Cardiac muscle cell (in vitro differentiated cells and primary cell): ENCODE results near the gene NUTF2. TPM values are rescaled to one million over a fixed set of nuclear protein-coding genes. Genes with fewer than 3 reads are reported as not detected.
"Not testable (repeated sequence)": the region's sequence is repeated elsewhere in the genome, so short reads cannot be mapped to it uniquely, and the experiment has no call there.

ENCODE experiments used
- DNase-seq, 2 donors: peaks; one replicate each; pipeline versions ENCODE4 v3.0.0 to v3.0.0-alpha.2; 2010 to 2017; ENCODE audit warnings: low read depth in 1 of 2, low spot score in 1 of 2
- H3K27ac ChIP-seq: fragments of 200-600 bp; sonication (generic); 2 replicates; pipeline ENCODE4 v1.5.1; 2016
- H3K27me3 ChIP-seq: fragments of 200-600 bp; sonication (generic); 2 replicates; pipeline ENCODE4 v1.6.0; 2016; ENCODE audit warnings: control low read depth
- H3K36me3 ChIP-seq: fragments of 200-600 bp; sonication (generic); 2 replicates; pipeline ENCODE4 v1.5.1; 2016; ENCODE audit warnings: control low read depth
- H3K4me1 ChIP-seq: fragments of 200-600 bp; sonication (generic); 2 replicates; pipeline ENCODE4 v1.8.1; 2017; ENCODE audit warnings: low read depth, mild to moderate bottlenecking, mixed run types
- H3K4me3 ChIP-seq: fragments of 200-600 bp; sonication (generic); 2 replicates; pipeline ENCODE4 v1.5.1; 2016; ENCODE audit warnings: mild to moderate bottlenecking
- H3K9me3 ChIP-seq: fragments of 200-600 bp; sonication (generic); 2 replicates; pipeline ENCODE4 v1.5.1; 2017; ENCODE audit warnings: low read depth, mild to moderate bottlenecking, control low read depth
- polyA plus RNA-seq: library from polyadenylated mRNA; unstranded; fragments of >200 nt; fragmentation: Nextera tagmentation; extraction: Ambion mirVana; gene quantifications from 2 replicates; pipeline ENCODE4 v1.2.1, GENCODE V29; 2016
- total RNA-seq: library from RNA; depleted of rRNA; stranded (reverse); fragments of >200 nt; gene quantifications from 2 replicates; pipeline ENCODE4 v1.2.3, GENCODE V29; 2016
- TF ChIP-seq, protein P1 (sequence below): IDR thresholded peaks from 2 replicates; pipeline ENCODE4 v1.5.1; 2012; ENCODE audit warnings: low read depth, mild to moderate bottlenecking, low read length

Gene NUTF2
- total and polyA plus RNA-seq, 2 experiments from 2014 or later: 77.6 to 235 TPM

DNA sequence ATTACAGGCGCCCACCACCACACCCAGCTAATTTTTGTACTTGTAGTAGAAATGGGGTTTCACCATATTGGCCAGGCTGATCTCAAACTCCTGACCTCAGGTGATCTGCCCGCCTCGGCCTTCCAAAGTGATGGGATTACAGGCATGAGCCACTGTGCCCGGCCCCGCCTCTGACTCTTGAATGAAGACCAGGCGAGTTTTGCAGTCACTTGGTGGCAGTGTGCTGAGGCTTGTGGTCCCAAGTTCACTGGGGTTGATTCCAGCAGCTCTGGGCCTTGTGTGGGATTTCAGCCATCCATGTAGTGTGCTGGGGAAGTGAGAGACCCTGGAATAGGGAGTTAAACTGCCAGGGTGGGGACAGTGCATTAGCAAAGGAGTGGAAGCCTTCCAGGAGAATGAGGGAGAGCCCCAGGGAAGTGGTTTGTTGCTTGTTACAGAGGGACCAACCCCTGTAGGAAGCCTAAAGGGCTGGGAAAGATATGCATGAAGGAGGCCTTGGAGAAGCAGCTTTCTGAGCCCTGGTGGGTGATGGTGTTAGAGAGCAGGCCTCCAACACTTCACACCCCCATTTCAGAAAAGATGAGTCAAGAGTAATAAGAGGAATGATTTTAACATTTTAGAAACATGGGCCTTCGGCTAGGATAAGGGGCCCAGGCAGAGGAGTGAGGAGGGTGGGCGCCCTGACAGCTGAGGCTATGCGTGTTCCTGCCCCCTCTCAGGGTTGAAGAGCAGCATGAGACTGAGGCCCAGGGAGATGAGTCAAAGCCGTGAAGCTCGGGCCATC is 60.9 kb downstream of the NUTF2 start:
- Histone ChIP-seq H3K36me3 (peaks cover 8% of the 10 kb centered on the region), H3K9me3 (no peaks in the 10 kb centered on the region), H3K4me1 (no peaks in the 10 kb centered on the region), H3K27ac (no peak overlapping the region), H3K27me3 (no peaks in the 10 kb centered on the region), H3K4me3 (no peak overlapping the region)
- TF ChIP-seq, protein P1, sequence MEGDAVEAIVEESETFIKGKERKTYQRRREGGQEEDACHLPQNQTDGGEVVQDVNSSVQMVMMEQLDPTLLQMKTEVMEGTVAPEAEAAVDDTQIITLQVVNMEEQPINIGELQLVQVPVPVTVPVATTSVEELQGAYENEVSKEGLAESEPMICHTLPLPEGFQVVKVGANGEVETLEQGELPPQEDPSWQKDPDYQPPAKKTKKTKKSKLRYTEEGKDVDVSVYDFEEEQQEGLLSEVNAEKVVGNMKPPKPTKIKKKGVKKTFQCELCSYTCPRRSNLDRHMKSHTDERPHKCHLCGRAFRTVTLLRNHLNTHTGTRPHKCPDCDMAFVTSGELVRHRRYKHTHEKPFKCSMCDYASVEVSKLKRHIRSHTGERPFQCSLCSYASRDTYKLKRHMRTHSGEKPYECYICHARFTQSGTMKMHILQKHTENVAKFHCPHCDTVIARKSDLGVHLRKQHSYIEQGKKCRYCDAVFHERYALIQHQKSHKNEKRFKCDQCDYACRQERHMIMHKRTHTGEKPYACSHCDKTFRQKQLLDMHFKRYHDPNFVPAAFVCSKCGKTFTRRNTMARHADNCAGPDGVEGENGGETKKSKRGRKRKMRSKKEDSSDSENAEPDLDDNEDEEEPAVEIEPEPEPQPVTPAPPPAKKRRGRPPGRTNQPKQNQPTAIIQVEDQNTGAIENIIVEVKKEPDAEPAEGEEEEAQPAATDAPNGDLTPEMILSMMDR: no peak
- no peak for DNase-seq

DNA sequence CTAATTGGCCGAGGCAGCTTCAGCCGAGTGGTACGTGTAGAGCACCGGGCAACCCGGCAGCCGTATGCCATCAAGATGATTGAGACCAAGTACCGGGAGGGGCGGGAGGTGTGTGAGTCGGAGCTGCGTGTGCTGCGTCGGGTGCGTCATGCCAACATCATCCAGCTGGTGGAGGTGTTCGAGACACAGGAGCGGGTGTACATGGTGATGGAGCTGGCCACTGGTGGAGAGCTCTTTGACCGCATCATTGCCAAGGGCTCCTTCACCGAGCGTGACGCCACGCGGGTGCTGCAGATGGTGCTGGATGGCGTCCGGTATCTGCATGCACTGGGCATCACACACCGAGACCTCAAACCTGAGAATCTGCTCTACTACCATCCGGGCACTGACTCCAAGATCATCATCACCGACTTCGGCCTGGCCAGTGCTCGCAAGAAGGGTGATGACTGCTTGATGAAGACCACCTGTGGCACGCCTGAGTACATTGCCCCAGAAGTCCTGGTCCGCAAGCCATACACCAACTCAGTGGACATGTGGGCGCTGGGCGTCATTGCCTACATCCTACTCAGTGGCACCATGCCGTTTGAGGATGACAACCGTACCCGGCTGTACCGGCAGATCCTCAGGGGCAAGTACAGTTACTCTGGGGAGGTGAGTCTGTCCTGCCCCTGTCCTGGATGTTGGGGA is 62.5 kb downstream of the NUTF2 start:
- TF ChIP-seq, protein P1: no peak
- no peaks in the 10 kb centered on the region for H3K27me3 ChIP-seq
- no peak overlapping the region for H3K4me3 ChIP-seq
- no peak for DNase-seq
- peaks cover 8% of the 10 kb centered on the region for H3K36me3 ChIP-seq
- H3K9me3 ChIP-seq: no peaks in the 10 kb centered on the region
- no peak overlapping the region for H3K27ac ChIP-seq
- no peaks in the 10 kb centered on the region for H3K4me1 ChIP-seq

DNA sequence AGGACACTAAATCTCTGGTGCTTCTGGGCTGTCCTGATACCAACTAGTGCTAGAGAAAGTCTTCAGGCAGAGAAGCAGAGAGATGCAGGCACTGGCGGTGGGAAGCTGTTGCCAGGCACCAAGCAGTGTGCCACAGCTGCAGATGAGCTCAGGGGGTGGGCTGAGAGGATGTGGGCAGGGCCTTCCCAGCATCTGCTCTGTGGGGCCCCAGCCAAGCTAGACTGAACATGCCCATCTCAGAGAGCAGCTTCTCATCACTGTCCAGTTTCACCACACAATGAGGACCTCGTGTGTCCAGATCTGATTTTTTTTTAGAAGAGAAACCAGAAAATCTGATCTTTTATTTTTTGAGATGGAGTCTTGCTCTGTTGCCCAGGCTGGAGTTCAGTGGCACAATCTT is 63.4 kb downstream of the NUTF2 start:
- H3K9me3 ChIP-seq: no peaks in the 10 kb centered on the region
- peaks cover 8% of the 10 kb centered on the region for H3K36me3 ChIP-seq
- no peak overlapping the region for H3K27ac ChIP-seq
- H3K4me3 ChIP-seq: no peak overlapping the region
- peak in 1 of 2 donors; percentile 48 for DNase-seq
- H3K4me1 ChIP-seq: no peaks in the 10 kb centered on the region
- H3K27me3 ChIP-seq: no peaks in the 10 kb centered on the region
- TF ChIP-seq, protein P1: no peak

DNA sequence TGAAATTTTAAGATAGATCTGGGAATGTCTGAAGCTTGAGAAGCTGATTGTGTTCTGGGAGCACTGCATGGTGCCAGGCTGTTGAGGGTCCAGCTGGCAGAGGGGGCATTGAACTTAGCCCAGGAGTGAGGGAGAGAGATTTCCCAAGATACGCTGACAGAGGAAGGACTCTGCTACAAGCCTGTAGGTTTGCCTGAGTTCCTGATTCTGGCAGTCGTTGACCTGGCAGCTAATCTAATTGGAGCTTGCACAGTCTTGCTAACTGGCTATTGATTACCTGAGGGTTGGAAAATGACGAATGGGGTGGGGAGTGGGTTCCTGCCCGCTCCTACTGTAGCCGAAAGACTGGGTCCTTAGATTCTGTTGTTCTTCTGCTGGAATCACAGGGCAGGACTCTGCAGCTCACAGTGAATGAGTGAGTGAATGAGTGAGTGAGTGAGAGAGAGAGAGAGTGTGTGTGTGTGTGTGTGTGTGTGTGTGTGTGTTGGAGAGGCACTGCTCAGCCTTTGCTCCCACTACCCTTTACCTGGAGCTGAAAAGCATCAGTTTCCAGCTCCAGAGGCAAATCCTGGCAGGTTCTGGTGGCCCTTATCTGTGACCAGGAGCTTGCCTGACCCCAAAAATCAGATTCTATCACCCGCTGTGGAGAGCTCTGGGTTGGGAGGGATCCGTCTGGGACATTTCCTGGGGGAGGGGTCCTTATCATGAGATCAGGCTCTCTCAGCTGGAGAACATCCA is 68.2 kb downstream of the NUTF2 start:
- no peak for DNase-seq
- TF ChIP-seq, protein P1: no peak
- Histone ChIP-seq H3K4me3 (no peak overlapping the region), H3K27me3 (no peaks in the 10 kb centered on the region), H3K27ac (no peak overlapping the region), H3K36me3 (peaks cover 3% of the 10 kb centered on the region), H3K9me3 (no peaks in the 10 kb centered on the region), H3K4me1 (peaks cover 13% of the 10 kb centered on the region)

DNA sequence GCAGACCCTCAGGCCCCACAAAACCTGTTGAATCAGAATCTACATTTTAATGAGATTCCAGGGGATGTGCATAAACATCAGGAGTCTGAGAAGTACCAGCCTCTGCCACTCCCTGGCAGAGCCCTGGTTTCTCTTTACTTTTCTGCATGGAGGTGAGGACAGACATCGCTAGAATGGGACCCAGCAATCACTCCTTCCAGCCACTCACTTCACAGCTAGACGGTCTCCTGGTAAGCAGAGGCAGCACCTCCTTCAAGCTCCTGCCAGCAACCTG is 68.7 kb downstream of the NUTF2 start:
- not testable (repeated sequence) for H3K27me3 ChIP-seq, H3K4me3 ChIP-seq, H3K36me3 ChIP-seq, H3K9me3 ChIP-seq, H3K27ac ChIP-seq, DNase-seq
- peaks cover 13% of the 10 kb centered on the region for H3K4me1 ChIP-seq
